HL-60 (cell line): ENCODE results near the gene CYSRT1.
"Not testable (repeated sequence)": the region's sequence is repeated elsewhere in the genome, so short reads cannot be mapped to it uniquely, and the experiment has no call there.

Experiments used
- DNase-seq, 2 experiments: peaks; one replicate each; pipeline ENCODE4 v3.0.0-alpha.2; 2010 to 2020; ENCODE audit warnings: low read depth in 1 of 2, low spot score in 1 of 2
- H3K27ac ChIP-seq: fragments of 250-450 bp; sonication (Bioruptor Pico); replicated peaks from 2 replicates; pipeline ENCODE4 v1.5.1; 2020; ENCODE audit warnings: mild to moderate bottlenecking, moderate library complexity
- H3K27me3 ChIP-seq: fragments of 250-450 bp; sonication (Bioruptor Pico); 2 replicates; pipeline ENCODE4 v1.5.1; 2021; ENCODE audit warnings: mild to moderate bottlenecking, moderate library complexity; ENCODE audit not compliant: insufficient read depth, poor library complexity, severe bottlenecking
- H3K4me3 ChIP-seq: replicated peaks from 2 replicates; pipeline ENCODE4 v1.5.1; 2011; ENCODE audit warnings: mild to moderate bottlenecking, control low read depth, low read length; ENCODE audit not compliant: insufficient read depth
- CTCF ChIP-seq: IDR thresholded peaks from one replicate; pipeline ENCODE4 v1.5.1; 2011; ENCODE audit warnings: low read length, control low read depth, inconsistent platforms; ENCODE audit not compliant: insufficient read depth
- GABPA ChIP-seq: IDR thresholded peaks from 2 replicates; pipeline ENCODE4 v1.6.1; 2012; ENCODE audit warnings: low read depth
- POLR2AphosphoS5 ChIP-seq: IDR thresholded peaks from 2 replicates; pipeline ENCODE4 v1.6.1; 2012; ENCODE audit warnings: low read depth
- REST ChIP-seq: IDR thresholded peaks from 2 replicates; pipeline ENCODE4 v1.6.1; 2012; ENCODE audit warnings: low read depth; ENCODE audit not compliant: insufficient replicate concordance
- SPI1 ChIP-seq: IDR thresholded peaks from 2 replicates; pipeline ENCODE4 v1.6.1; 2012; ENCODE audit warnings: low read depth, mild to moderate bottlenecking, borderline replicate concordance

CYSRT1 gene

GRCh38 chr9:137237759-137238726 is 13.1 kb downstream of the CYSRT1 start:
- H3K27me3 ChIP-seq, result peaks cover 12% of the 10 kb centered on the region
- DNase-seq, result no peak
- H3K27ac ChIP-seq, result peak overlapping the region; percentile 71
- TF ChIP-seq POLR2AphosphoS5, result no peak
- TF ChIP-seq REST, result no peak
- no peak for TF ChIP-seq CTCF
- no peak for TF ChIP-seq GABPA
- TF ChIP-seq SPI1, result no peak
- no peak overlapping the region for H3K4me3 ChIP-seq

- H3K27ac ChIP-seq, result peak overlapping the region; percentile 98
- not testable (repeated sequence) for H3K27me3 ChIP-seq, DNase-seq
- peak overlapping the region; percentile 65 for H3K4me3 ChIP-seq
These were observed 14.7 kb downstream of the CYSRT1 start for GRCh38 chr9:137239541-137240200.

GRCh38 chr9:137240318-137240840 is 15.4 kb downstream of the CYSRT1 start:
- TF ChIP-seq GABPA, result no peak
- peak; percentile 67 for TF ChIP-seq POLR2AphosphoS5
- TF ChIP-seq CTCF, result no peak
- peak; percentile 45 for TF ChIP-seq REST
- TF ChIP-seq SPI1, result no peak
- H3K27me3 ChIP-seq, result peaks cover 2% of the 10 kb centered on the region
- peak overlapping the region; percentile 65 for H3K4me3 ChIP-seq
- H3K27ac ChIP-seq, result peak overlapping the region; percentile 98
- DNase-seq, result peak in 1 of 2 experiments; percentile 67

GRCh38 chr9:137240841-137241489 is 16.0 kb downstream of the CYSRT1 start, which contains the start of gene TUBB4B:
TSS of gene TUBB4B (plus strand) at chr9:137241287. CDS start at chr9:137241361, 74 bp downstream.
- TF ChIP-seq SPI1, result no peak
- peak; percentile 100 for TF ChIP-seq POLR2AphosphoS5
- TF ChIP-seq GABPA, result 0 out of 2 replicates have a peak, but pooled peaks have one; percentile 14
- peak; percentile 83 for TF ChIP-seq REST
- TF ChIP-seq CTCF, result no peak
- peak; percentile 100 for DNase-seq
- H3K27ac ChIP-seq, result peak within 1 kb of the TSS; percentile 98
- peaks cover under 1% of the 10 kb centered on the region for H3K27me3 ChIP-seq
- peak within 1 kb of the TSS; percentile 97 for H3K4me3 ChIP-seq
